HG03460 (cell line): ENCODE data around the gene ECI2.
"Not testable (repeated sequence)": the region's sequence is repeated elsewhere in the genome, so short reads cannot be mapped to it uniquely, and the experiment has no call there.

Experiments
- ATAC-seq: cut with Tn5 transposase; IDR thresholded peaks from one replicate; pipeline ENCODE4 v1.9.1; 2021; ENCODE audit not compliant: unreplicated experiment

Gene ECI2

DNA sequence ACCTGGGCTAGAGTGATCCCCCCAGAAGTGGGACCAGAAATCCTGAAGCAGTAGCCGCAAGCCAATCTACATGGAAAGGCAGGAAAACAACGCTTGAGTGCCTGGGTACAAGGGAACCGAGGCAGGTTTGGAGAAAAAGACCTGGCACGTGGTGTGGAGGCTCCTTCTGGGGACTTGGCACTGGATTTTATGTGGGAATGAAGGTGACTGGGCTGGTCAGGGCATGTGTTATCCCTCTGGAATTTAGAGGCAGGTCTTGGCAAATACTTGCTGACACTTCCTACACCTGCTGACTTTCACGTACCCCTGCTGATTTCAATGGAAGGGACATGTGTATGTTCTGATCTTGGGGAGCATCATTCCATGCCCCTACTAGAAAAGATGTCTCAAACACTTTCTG lies 31.4 kb downstream of the ECI2 start:
- no peak for ATAC-seq

DNA sequence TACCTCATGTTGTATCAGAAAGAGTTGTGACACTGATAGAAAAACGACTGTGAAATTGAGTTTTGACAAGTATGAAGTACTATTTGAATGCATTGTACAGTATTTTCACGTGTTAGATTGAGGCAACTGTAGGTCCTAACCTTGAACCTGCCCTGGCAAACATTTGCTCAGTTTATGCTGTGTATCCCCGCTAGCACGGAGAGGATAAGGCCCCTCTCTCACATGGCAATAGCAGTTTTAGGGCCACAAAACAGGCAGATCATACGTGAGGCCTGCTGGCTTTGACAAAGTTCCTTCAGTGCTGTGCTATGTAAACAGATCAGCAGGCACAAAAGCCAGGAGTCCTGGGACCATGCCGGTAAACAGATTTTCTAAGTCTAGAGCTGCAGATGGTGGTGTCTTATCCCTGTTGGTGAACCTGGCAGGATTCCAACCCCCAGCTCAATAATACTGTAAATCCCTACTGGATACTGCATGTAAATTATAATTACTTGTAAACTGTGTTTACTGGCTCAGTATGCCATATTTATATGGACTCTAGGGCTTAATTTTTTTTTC lies 32.6 kb downstream of the ECI2 start:
- ATAC-seq, result no peak

DNA sequence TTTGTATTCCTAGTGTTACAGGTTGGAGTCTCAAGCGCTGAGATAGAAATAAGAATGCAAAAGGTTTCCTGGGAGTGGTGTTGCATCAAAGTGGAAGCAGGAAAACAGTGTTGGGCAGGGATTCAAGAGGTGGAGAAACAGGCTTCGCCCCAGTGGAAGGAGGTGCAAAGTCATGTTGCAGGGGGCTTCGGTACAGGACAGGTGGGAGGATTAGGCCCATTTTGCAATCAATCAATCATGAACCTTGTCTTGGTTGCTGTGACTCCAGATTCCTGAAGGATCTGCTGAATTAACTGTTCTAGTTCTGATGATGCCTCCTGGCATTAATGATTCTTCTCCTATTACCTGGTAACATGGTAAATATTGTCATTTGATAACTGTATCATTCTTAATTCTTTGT lies 34.1 kb downstream of the ECI2 start:
- no peak for ATAC-seq

DNA sequence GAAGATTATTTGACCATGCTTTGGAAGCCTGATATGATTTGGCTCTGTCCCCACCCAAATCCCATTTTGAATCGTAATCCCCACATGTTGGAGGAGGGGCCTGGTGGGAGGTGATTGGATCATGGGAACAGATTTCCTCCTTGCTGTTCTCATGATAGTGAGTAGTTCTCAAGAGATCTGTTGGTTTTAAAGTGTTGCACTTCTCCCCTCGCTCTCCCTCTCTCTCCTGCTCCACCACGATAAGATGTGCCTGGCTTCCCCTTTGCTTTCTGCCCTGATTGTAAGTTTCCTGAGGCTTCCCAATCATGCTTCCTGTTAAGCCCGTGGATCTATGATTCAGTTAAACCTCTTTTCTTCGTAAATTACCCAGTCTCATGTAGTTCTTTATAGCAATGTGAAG lies 34.7 kb downstream of the ECI2 start:
- no peak for ATAC-seq

DNA sequence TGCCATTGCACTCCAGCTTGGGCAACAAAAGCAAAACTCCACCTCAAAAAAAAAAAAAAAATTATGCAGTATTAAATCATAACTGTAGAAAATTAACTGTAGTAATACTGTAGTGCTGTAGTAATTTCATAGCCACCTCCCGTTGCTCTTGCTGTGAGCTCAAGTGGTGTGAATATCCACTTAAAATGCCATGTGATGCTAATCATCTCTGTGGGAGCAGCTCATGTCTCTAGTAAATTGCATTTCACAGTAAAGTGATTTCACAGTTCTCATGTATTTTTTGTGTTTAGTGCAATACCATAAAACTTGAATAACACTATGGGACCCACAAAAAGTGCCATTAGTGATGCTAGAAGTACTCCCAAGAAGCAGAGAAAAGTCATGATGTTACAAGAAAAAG lies 42.1 kb downstream of the ECI2 start:
- ATAC-seq, result no peak

DNA sequence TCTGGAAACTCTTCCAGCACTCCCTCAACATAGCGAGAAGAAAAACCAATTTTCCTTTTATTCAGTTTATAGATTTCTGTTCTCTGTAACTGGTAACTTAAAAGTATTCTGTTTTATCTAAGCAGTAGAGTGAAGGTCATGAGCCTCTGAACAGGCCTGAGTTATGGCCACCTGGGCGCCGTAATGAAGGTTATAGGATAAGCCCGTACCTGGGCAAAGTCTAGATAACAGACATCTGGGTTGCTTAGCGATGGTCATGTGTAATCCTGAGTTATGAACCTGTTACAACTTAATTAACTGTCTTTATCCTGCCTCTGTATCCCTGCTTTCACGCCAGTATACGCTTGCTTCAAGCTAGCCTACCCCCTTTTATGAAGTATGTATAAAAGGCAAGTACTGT lies 43.4 kb downstream of the ECI2 start:
- no peak for ATAC-seq

DNA sequence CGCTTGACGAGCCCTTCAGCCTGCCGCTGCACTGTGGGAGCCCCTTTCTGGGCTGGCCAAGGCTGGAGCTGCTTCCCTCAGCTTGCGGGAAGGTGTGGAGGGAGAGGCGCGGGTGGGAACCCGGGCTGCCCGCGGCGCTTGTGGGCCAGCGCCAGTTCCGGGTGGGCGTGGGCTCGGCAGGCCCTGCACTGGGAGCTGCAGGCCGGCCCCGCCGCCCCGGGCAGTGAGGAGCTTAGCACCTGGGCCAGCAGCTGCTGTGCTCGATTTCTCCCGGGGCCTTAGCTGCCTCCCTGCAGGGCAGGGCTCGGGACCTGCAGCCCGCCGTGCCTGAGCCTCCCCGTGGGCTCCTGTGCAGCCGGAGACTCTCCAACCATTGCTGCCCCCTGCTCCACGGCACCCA lies 45.3 kb downstream of the ECI2 start:
- ATAC-seq, result not testable (repeated sequence)

DNA sequence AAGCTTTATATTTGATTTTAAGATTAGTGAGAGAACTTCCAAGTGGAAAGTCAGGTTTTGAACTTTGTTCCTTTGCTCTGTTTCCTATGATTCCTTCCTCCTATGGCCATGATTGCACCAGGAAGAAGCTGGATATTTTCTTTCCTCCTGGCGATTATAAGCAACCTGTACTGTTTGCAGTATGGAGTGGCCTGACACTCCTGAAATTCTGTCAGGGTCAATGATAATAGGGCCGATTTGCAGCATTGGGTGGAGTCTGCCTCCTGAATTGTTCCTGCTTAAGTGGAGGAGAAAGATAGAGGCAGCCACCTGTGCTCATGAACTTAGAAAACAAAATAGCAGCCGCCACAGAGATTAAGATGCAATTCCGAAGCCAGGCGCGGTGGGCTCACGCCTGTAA lies 46.7 kb downstream of the ECI2 start:
- no peak for ATAC-seq

DNA sequence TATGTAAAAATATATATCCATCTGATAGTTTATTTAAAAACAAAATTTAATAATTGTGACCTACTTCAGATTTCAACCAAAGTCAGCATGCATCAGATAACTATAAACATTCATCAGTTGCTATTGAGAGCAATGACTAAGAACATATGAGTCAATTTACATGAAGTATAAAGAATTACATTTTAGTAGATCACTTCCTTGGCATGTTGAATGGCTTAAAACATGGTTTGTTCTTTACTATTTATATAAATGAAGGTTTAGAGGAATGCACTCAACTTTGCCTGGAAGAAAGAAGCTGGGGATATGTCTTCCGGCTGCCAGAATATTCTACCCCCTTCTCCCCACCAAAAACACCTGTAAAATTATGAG lies 50.1 kb downstream of the ECI2 start:
- ATAC-seq, result no peak

DNA sequence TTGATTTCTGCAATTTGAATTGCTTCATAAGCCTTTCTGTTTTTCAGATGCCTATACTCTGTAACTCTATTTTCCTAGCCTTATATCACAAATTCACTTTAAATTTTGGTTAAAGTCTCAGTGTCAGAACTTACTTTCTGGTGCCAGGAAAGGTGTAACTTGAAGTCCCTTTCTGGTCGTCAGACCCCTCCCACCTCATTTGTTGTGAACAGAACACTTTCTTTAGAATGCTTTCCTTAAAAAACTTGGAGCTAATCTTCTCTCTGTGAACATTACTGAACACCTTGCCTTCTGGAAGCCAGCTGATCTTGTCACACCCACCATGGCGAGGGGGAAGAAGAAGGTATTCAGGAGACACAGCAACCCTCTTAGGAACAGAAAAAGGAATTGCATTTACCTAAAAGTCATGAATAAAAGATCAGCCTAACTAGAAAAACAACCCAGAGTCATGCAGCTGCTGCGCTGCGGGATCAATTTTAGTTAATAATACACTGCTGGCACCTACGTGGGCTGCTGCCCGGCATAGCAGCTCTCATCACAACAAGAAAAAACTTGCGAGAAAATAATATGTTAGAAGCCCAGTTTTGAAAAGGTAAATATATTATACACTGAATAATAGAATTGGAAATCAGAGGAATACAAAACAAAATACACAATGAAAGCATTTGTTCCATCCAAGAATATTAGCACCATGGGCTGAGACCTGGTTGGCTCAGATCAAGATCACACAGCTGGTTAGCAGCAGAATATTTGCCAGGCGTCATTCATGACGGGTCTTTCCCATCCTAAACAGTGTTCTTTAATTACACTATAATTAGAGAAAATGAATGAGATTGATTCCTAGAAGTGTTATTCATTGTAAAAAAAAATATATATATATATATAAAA lies 50.7 kb downstream of the ECI2 start:
- no peak for ATAC-seq

DNA sequence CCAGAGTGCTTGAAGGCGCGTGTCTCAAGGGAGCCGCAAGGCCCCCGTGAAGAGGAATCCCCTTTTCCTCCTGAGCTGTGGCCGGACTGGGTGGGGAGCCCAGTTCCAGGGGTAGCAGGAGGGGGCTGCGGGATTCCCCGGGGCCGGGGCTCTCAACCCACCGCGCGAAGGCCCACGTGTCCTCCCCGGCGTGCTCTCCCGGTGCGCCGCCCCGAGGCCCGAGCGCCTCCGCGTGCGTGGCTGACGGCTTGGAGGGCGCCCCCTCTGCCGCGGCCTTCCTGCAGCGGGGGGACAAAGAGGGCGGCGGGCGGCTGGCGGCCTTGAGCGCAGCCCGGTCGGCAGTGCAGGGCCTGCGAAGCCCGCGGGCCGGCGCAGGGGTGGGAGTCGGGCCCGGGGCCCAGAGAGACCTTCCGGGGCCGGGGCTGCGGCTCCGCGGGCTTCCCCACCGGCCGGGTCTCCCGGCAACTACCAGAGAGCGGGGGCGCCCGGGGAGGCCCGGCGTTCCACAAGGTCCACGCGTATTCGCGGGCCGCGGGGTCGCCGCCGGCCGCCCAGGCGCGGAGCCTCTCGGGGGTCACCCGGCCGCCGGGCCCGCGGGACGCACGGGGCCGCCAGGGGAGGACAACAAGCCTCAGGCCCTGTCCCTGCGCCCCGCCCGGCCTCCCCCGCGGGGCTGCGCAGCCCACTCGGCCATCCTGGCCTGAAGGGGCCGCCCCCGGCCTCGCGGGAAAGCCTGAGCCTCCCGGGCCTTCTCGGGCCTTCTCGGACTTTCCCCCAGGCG lies 56.5 kb downstream of the ECI2 start, which contains the start of gene FAM217A:
TSS of gene FAM217A (minus strand) at position 447 of the 781 bp plus-strand sequence. CDS start 1,723 bp downstream, outside the sequence.
- no peak for ATAC-seq

DNA sequence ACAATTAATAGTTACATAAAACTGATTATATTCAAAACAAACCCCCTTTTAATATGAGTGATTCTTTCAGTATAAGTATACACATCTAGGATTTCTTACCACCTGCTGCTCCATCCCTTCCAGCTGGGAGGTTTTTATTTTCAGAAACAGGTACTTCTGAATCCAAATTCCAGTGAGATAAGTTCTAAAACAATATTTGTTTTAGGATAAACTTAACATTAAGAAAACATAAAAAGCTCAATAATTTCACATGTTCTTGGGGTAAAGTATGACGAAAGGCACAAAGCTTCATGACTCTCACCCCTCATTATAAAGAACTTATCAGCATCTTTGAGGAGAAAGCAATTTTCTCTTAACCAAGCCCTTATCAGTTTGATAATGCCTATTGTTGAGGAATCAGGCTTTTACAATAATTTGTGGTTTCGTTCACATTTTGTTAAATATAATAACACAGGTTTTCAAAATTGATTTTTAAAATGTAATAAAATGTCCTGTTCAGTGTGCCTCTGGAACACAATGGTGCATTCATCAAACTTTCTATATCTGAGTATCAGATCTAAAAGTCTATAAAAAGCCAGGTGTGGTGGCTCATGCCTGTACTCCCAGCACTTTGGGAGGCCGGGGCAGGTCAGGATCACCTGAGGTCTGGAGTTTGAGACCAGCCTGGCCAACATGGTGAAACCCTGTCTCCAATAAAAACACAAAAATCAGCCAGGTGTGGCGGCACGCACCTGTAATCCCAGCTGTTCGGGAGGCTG lies 60.7 kb downstream of the ECI2 start:
- no peak for ATAC-seq

DNA sequence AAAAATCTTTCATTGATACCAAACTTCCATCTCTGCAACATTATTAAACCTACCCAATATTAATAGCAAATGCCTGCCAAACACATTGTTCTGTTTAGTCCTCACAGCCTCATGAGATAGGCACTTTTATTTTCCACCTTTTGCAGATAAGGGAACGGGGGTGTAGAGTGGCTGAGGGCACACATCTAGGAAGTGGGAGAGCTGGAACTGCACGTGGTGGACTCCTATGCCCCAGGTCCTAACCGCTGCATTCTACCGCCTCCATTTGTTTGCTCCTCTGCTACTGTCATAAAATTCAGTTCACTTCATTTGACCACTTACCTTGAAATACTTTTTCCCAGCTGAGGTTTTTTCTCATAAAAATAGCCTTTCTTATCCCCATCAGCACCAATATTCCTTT lies 64.0 kb downstream of the ECI2 start:
- ATAC-seq, result no peak

DNA sequence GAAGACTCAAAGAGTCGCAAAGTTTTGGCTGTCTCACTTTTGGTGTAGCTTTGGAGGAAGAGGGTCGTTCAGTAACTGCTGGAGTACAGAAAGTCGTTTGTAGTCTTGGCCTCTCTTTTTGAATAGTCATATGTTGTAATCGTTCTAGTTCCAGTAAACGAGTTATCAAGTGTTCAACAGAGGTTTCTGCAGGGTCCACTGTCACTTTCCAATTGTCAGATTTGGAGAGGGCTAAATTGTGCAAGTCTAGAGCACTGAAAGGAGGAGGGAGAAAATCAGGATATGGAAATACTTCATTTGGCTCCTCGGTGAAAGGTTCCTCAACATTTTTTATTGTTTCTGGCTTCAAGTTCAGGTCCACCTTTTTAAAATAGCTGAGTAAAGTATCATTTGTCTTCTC lies 66.2 kb downstream of the ECI2 start:
- no peak for ATAC-seq

DNA sequence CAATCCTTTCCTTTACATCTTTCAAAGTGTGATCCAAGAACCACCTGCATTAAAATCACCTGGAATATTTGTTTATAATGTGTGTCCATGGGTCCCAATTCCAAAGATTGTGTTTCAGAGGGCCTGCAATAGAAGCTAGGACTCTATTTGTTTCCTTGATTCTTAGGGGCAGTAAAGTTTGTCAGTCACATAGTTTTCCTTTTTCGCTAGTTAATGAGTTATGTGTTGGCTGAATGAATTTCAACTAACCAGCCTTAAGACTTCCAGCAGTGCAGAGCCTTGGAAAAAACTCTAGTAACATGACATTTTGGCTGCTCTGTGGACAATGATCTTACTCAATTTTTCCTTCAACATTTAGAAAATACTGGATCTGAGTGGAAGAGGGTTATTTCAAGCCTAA lies 67.7 kb downstream of the ECI2 start:
- no peak for ATAC-seq

DNA sequence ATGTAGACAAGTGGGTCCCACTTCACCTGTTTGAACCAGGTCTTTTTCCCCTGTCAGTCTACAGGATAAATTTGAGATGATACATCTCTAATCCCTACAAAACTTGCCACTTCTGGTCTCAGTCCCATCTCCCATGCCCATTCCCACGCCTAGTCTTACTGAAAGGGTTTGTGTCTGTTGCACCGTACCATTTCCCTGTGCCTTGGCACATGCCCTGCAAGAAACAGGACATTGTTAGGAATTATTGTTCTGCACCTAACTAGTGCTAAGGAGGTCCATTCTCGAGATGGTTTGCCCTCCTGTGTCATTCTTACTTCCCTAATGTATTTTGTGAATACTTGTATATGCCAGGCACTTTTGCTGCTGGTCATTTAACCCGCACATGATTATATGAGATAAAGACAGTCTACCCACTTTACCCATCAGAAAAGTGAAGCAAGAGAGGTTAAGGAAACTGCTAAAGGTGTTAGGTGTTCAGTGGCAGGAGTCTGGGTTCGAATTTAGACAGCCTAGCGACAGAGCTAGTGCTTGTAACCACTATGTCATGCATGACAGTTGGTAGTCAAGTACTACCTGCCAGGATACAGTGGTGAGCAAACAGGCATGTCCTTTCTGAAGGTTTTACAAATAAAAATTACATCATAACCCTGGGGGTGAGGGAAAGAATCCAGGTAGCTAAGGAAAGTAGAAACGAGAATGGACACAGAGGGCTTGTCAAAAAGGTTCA lies 69.2 kb downstream of the ECI2 start:
- no peak for ATAC-seq
